GM18505 (cell line): Measurements from ENCODE around the gene IGSF10.

Experiments used
- ATAC-seq: cut with Tn5 transposase; IDR thresholded peaks from one replicate; pipeline ENCODE4 v1.9.1; 2021; ENCODE audit not compliant: unreplicated experiment
- POLR2A ChIP-seq: IDR thresholded peaks from 4 replicates; pipeline ENCODE4 v1.6.1; 2011; ENCODE audit warnings: borderline replicate concordance; ENCODE audit not compliant: insufficient read depth, insufficient read length; ENCODE audit errors: extremely low read depth

The IGSF10 gene

GRCh38 chr3:151423091-151423490 is 37.8 kb downstream of the IGSF10 start:
- TF ChIP-seq POLR2A = no peak
- no peak for ATAC-seq

GRCh38 chr3:151421938-151422337 is 38.9 kb downstream of the IGSF10 start:
- no peak for TF ChIP-seq POLR2A
- no peak for ATAC-seq

DNA sequence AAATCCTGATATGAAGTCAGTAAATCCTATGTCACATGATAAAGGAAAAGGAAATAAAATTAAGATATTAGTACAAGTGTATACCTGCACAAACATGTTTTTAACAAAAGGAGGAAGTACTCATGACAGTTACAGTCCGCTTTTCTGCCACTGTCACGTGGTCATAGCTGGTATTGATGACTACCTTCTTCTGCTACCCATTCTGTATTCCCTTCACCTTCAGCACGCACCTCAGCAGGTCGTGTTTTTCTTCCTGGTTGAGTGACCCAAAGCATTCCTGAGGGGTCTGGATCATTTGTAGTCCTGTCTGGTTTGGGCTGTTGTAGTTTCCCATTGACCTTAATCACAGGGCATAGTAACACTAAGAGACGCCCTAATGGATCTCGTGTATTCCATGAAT is 41.1 kb downstream of the IGSF10 start:
- no peak for TF ChIP-seq POLR2A

DNA sequence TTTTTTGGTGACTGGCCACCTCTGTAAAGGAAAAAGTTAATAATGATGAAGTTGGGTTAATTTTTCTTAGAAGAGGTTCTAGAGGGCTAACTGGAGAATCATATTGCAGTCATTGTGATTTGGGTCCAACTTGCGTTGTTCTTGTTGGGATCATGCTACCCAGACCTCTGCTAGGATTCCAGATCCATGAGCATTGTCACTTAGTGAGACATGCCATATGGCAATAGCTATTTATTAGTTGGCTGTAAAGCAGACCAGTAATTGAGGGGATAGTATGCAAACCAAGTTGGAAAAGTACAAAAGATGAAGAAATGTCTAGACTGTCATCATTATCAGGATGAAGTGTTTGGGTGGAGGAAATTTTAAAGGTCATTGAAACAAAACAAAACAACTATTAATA is 45.6 kb downstream of the IGSF10 start:
- no peak for TF ChIP-seq POLR2A
- no peak for ATAC-seq

More for the DNA sequence above, 41.1 kb downstream of the IGSF10 start:
- ATAC-seq = no peak

DNA sequence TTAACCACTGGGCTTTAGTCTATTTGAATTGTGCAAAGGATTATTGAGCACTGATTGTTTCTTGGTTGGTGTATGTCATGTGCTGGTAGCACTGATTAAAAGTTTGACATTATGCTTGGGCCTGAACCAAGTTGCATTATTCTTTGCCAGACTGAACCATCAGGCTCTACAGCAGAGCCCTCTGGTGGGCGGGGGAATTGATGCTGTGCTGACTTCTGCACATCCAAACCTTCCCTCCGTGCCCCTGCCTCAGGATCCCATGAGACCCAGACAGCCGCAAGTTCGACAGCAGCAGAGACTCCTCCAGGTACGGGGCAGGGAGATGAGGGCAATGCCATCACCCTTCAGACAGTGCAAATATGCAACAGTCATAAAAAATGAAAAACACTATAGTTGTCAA is 47.9 kb downstream of the IGSF10 start:
- TF ChIP-seq POLR2A = no peak
- ATAC-seq = no peak
